HepG2 (cell line): ENCODE data around the gene TUBA1C. TPM values are rescaled to one million over a fixed set of nuclear protein-coding genes. Genes with fewer than 3 reads are reported as not detected.

ENCODE experiments used
- ATAC-seq: fragments of 200-7000 bp; cut with Tn5 transposase; 3 replicates; pipeline ENCODE4 v1.9.1; 2020; ENCODE audit warnings: mild to moderate bottlenecking, moderate library complexity
- BruUV-seq: library from RNA; stranded (reverse); fragments of 400-500 nt; replicated peaks from 2 replicates; lab custom pipeline; 2021; lab: Mats Ljungman, UMichigan
- CTCF ChIA-PET: fragments of 300-600 bp; formaldehyde crosslinking; extraction: SDS; loops from one replicate; lab custom pipeline; 2021; ENCODE audit warnings: low total read pairs, inconsistent platforms, low intra/inter-chr PET ratio; lab: Yijun Ruan, JAX
- POLR2A ChIA-PET: fragments of 350-600 bp; sonication (Branson Sonifier 250); formaldehyde crosslinking; loops from one replicate; lab custom pipeline; 2020; ENCODE audit warnings: antibody characterized with exemption, inconsistent platforms; lab: Yijun Ruan, JAX
- DNase-seq: peaks from one replicate; pipeline ENCODE4 v3.0.0-alpha.2; 2015; ENCODE audit warnings: low spot score
- FAIRE-seq: peaks from 3 replicates; lab custom pipeline; 2011; peaks lifted over from hg19 to GRCh38; lab: Jason Lieb, UNC
- H2AFZ ChIP-seq: one replicate; pipeline ENCODE4 v1.6.1; 2011; ENCODE audit warnings: low read length, inconsistent platforms
- H3K27ac ChIP-seq: fragments of 300-600 bp; 3 replicates; pipeline ENCODE4 v1.8.0; 2011; ENCODE audit warnings: mixed run types, mild to moderate bottlenecking, mixed read lengths, low read length, inconsistent platforms; ENCODE audit not compliant: insufficient read depth; ENCODE audit errors: extremely low read length
- H3K27me3 ChIP-seq, 2 experiments: fragments of 200-600 bp in 1 of 2; 2 replicates in 1 of 2; 3 replicates in 1 of 2; pipeline versions ENCODE4 v1.6.0 to v1.8.0; 2011; ENCODE audit warnings: low read length in 2 of 2, mild to moderate bottlenecking in 2 of 2, moderate library complexity in 2 of 2, inconsistent platforms in 1 of 2; ENCODE audit not compliant: insufficient read depth in 2 of 2, control insufficient read depth in 1 of 2
- H3K36me3 ChIP-seq, 2 experiments: fragments of 200-600 bp in 1 of 2; replicated peaks in 1 of 2; 2 replicates in 1 of 2; 3 replicates in 1 of 2; pipeline versions ENCODE4 v1.5.1 to v1.8.0; 2011; ENCODE audit warnings: low read length in 2 of 2, inconsistent platforms in 1 of 2; ENCODE audit not compliant: insufficient read depth in 2 of 2, control insufficient read depth in 1 of 2
- H3K4me1 ChIP-seq: 2 replicates; pipeline ENCODE4 v1.5.1; 2012; ENCODE audit warnings: low read length, inconsistent platforms; ENCODE audit not compliant: insufficient read depth
- H3K4me2 ChIP-seq: 2 replicates; pipeline ENCODE4 v1.6.0; 2011; ENCODE audit warnings: low read depth, low read length, inconsistent platforms
- H3K4me3 ChIP-seq, 3 experiments: fragments of 200-600 bp in 1 of 3; sonication (generic), shearing (Covaris generic) in 1 of 3; replicated peaks in 1 of 3; 2 replicates each; pipeline ENCODE4 v1.5.1; 2011 to 2016; ENCODE audit warnings: low read length in 3 of 3, inconsistent platforms in 2 of 3, low read depth in 2 of 3, mild to moderate bottlenecking in 2 of 3, control low read depth in 1 of 3, mixed read lengths in 1 of 3; ENCODE audit not compliant: insufficient read depth in 1 of 3
- H3K79me2 ChIP-seq: one replicate; pipeline ENCODE4 v1.6.1; 2011; ENCODE audit warnings: low read length, inconsistent platforms; ENCODE audit not compliant: insufficient read depth
- H3K9ac ChIP-seq: 2 replicates; pipeline ENCODE4 v1.6.0; 2011; ENCODE audit warnings: mild to moderate bottlenecking, low read depth, low read length, inconsistent platforms; ENCODE audit not compliant: insufficient read depth
- H3K9me3 ChIP-seq: 2 replicates; pipeline ENCODE4 v1.5.1; 2012; ENCODE audit warnings: mild to moderate bottlenecking, low read length
- H4K20me1 ChIP-seq: 2 replicates; pipeline ENCODE4 v1.6.0; 2011; ENCODE audit warnings: inconsistent platforms, mild to moderate bottlenecking, low read length, moderate library complexity; ENCODE audit not compliant: insufficient read depth
- ATF1 ChIP-seq: IDR thresholded peaks from 2 replicates; pipeline ENCODE4 v1.6.1; 2016; ENCODE audit warnings: mild to moderate bottlenecking, control low read depth
- CSRNP2 ChIP-seq: sonication (generic); formaldehyde crosslinking; conservative IDR thresholded peaks from 2 replicates; pipeline ENCODE4 v1.8.0; 2022; ENCODE audit warnings: low read depth, missing genetic modification reagents
- HNRNPL ChIP-seq: fragments of 200-400 bp; formaldehyde crosslinking; IDR thresholded peaks from 2 replicates; pipeline ENCODE4 v1.6.1; 2017; ENCODE audit warnings: mild to moderate bottlenecking, low read depth, low read length
- KDM2A ChIP-seq: sonication (generic); formaldehyde crosslinking; IDR thresholded peaks from 2 replicates; pipeline ENCODE4 v1.4.0; 2020; ENCODE audit warnings: low read depth, missing genetic modification reagents, borderline replicate concordance
- MYC ChIP-seq: sonication (generic); formaldehyde crosslinking; IDR thresholded peaks from 2 replicates; pipeline ENCODE4 v1.9.0; 2021; ENCODE audit warnings: missing genetic modification reagents, borderline replicate concordance
- MZF1 ChIP-seq: sonication (generic); formaldehyde crosslinking; IDR thresholded peaks from 2 replicates; pipeline ENCODE4 v1.8.1; 2023; ENCODE audit warnings: mild to moderate bottlenecking, missing genetic modification reagents, borderline replicate concordance
- RAD21 ChIP-seq: fragments of 450-650 bp; formaldehyde crosslinking; IDR thresholded peaks from 2 replicates; pipeline ENCODE4 v1.5.0; 2020; ENCODE audit warnings: mild to moderate bottlenecking
- RBM39 ChIP-seq: fragments of 200-400 bp; formaldehyde crosslinking; IDR thresholded peaks from one replicate; pipeline ENCODE4 v1.6.1; 2018; ENCODE audit warnings: antibody characterized with exemption, mild to moderate bottlenecking, low read depth, low read length; ENCODE audit not compliant: poor library complexity, severe bottlenecking
- SMAD9 ChIP-seq: sonication (generic); formaldehyde crosslinking; IDR thresholded peaks from 2 replicates; pipeline ENCODE4 v1.5.1; 2020; ENCODE audit warnings: mild to moderate bottlenecking, missing genetic modification reagents
- ZFY ChIP-seq: sonication (generic); formaldehyde crosslinking; IDR thresholded peaks from 2 replicates; pipeline ENCODE4 v1.4.0; 2020; ENCODE audit warnings: missing genetic modification reagents
- ZNF331 ChIP-seq: sonication (generic); formaldehyde crosslinking; IDR thresholded peaks from 2 replicates; pipeline ENCODE4 v1.4.0; 2020; ENCODE audit warnings: missing genetic modification reagents
- ZNF33B ChIP-seq: sonication (generic); formaldehyde crosslinking; IDR thresholded peaks from 2 replicates; pipeline ENCODE4 v1.5.1; 2020; ENCODE audit warnings: mild to moderate bottlenecking, missing genetic modification reagents
- ZNF879 ChIP-seq: sonication (generic); formaldehyde crosslinking; IDR thresholded peaks from 2 replicates; pipeline ENCODE4 v1.8.1; 2023; ENCODE audit warnings: missing genetic modification reagents
- WGBS: methylation state at CpG from one replicate; pipeline ENCODE4 v1.1.6; 2017; ENCODE audit warnings: low lambda C conversion rate; 5-methylcytosine and 5-hydroxymethylcytosine counted together
- in situ Hi-C: cut with HindIII; loops from 2 replicates; pipeline ENCODE4 v1.10.0; 2017; ENCODE audit warnings: low pct_unique_long_range_greater_than_20kb; ENCODE audit not compliant: extremely low pct_ligation_motif_present
- intact Hi-C: fragments of 100-400 bp; cut with micrococcal nuclease; formaldehyde crosslinking; loops from one replicate; pipeline ENCODE4 v1.10.0; 2022; ENCODE audit not compliant: unreplicated experiment
- polyA plus RNA-seq, 8 experiments: library from polyadenylated mRNA; depleted of rRNA in 3 of 8; stranded (reverse) in 7 of 8; unstranded in 1 of 8; fragments of >200 nt; fragmentation: Illumina TruSeq in 4 of 8; extraction: Trizol in 4 of 8; gene quantifications; 2 replicates each; pipeline versions ENCODE4 v1.2.1 to v1.2.3, GENCODE V29; 2011 to 2016; ENCODE audit warnings: low read depth in 4 of 8, missing spikeins in 1 of 8, mixed read lengths in 1 of 8; ENCODE audit not compliant: insufficient read depth in 1 of 8
- total RNA-seq, 5 experiments: library from RNA; depleted of rRNA; stranded (reverse); fragments of >200 nt; fragmentation: Illumina TruSeq; extraction: Trizol; gene quantifications; 2 replicates each; pipeline ENCODE4 v1.2.3, GENCODE V29; 2016; ENCODE audit warnings: low read depth in 1 of 5
- TF ChIP-seq, protein P1 (sequence below): sonication (generic); formaldehyde crosslinking; IDR thresholded peaks from 2 replicates; pipeline ENCODE4 v1.5.0; 2020; ENCODE audit warnings: mild to moderate bottlenecking, missing genetic modification reagents, borderline replicate concordance

The TUBA1C gene
- total and polyA plus RNA-seq, 2 of the 13 experiments (the other 11 are each of a cell fraction or from before 2014, with no cell fraction given), result 693 to 1,075 TPM

DNA sequence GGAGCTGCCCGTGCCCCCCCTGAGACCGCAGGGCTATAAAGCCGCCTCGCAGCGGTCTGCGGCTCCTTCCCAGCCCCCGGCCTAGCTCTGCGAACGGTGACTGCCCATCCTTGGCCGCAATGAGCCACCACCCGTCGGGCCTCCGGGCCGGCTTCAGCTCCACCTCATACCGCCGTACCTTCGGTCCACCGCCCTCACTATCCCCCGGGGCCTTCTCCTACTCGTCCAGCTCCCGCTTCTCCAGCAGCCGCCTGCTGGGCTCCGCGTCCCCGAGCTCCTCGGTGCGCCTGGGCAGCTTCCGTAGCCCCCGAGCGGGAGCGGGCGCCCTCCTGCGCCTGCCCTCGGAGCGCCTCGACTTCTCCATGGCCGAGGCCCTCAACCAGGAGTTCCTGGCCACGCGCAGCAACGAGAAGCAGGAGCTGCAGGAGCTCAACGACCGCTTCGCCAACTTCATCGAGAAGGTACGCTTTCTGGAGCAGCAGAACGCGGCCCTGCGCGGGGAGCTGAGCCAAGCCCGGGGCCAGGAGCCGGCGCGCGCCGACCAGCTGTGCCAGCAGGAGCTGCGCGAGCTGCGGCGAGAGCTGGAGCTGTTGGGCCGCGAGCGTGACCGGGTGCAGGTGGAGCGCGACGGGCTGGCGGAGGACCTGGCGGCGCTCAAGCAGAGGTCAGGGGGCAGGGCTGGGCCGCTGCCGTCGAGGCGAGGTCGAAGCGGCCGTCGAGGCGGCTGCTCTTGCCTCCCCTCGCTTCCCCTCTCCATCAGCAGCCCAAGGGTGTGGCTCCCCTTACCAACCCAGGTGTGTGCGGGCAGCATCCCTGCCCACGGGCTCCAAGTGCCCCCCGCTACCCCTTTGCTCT, 30.4 kb downstream of the TUBA1C start, which contains the start of gene PRPH (continued):
- 0 out of 2 replicates have a peak, but pooled peaks have one; percentile 41 for TF ChIP-seq CSRNP2 (CRISPR knock-in tag)
- peak; percentile 48; the same call in 1 of the 2 replicates for TF ChIP-seq KDM2A (CRISPR knock-in tag)

DNA sequence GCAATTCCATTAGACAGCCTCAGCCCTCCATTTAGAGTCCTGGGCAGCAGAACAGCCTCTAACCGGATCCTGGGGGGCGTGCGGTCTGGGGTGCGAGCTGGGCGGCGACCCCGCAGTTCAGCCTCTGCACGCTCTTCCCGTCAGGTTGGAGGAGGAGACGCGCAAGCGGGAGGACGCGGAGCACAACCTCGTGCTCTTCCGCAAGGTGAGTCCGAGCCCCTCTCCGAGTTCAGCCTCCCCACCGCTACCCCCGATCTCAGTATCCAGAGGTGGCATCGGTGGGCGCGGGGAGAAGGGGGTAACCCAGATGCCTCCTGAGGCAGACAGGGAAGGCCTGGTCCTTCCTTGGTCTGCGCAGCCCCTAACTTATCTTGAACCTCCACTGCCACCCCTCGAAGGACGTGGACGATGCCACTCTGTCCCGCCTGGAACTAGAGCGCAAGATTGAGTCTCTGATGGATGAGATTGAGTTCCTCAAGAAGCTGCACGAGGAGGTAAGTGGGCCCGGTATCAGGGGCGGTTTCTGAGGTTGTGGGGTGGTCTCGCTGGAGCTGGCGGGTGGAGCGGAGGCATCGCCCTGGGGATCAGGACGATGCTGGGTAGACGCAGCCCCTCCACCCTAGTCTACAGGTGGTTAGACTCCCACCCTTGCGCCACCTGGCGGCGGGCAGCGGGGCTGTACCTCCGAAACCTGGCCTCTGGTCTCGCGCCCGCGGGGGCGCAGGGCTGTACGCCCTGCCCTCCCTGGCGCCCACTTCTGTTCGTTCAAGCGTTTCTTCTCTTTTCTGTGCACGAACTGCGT, 31.4 kb downstream of the TUBA1C start:
- FAIRE-seq (no peak), ATAC-seq (peak; percentile 84), DNase-seq (peak; percentile 27)
- POLR2A ChIA-PET, result interaction anchor here (1.2 kb wide), 2 partner anchors 30 kb away, joined by 4 to 11 read pairs; no protein-coding TSS in a partner anchor
- Histone ChIP-seq H3K4me1 (peaks cover 10% of the 10 kb centered on the region), H3K36me3 (no peaks in the 10 kb centered on the region), H3K4me2 (peak overlapping the region; percentile 80), H3K9ac (no peak overlapping the region), H3K4me3 (peak overlapping the region; percentile 37 to 71 (median 37); a peak in 5 of 6 replicates), H3K79me2 (no peaks in the 10 kb centered on the region), H2AFZ (no peak overlapping the region), H3K27ac (no peak overlapping the region), H4K20me1 (no peaks in the 10 kb centered on the region), H3K9me3 (no peaks in the 10 kb centered on the region), H3K27me3 (peaks cover 16 to 66% of the 10 kb centered on the region in 2 experiments)
- intact Hi-C loops (no loop called here), in situ Hi-C loops (no loop called here)
- WGBS, result 37% methylated on average over 34 of the region's 54 CpGs
- BruUV-seq, result no TSS peak
- CTCF ChIA-PET, result interaction anchor here (1.0 to 1.2 kb wide), 3 partner anchors 8 to 218 kb away, joined by 3 to 4 read pairs (median 4); no protein-coding TSS in a partner anchor
- TF ChIP-seq ZFY (CRISPR knock-in tag) (peak; percentile 19; the same call in 1 of the 2 replicates), MZF1 (no peak), ATF1 (CRISPR knock-in tag) (no peak), HNRNPL (0 out of 2 replicates have a peak, but pooled peaks have one; percentile 24), SMAD9 (CRISPR knock-in tag) (0 out of 2 replicates have a peak, but pooled peaks have one; percentile 39), RAD21 (peak; percentile 40; the same call in 1 of the 2 replicates), MYC (CRISPR knock-in tag) (peak; percentile 9; the same call in 1 of the 2 replicates), ZNF879 (CRISPR knock-in tag) (no peak), ZNF33B (0 out of 2 replicates have a peak, but pooled peaks have one; percentile 38), RBM39 (peak; percentile 14), ZNF331 (no peak)
- TF ChIP-seq, protein P1, sequence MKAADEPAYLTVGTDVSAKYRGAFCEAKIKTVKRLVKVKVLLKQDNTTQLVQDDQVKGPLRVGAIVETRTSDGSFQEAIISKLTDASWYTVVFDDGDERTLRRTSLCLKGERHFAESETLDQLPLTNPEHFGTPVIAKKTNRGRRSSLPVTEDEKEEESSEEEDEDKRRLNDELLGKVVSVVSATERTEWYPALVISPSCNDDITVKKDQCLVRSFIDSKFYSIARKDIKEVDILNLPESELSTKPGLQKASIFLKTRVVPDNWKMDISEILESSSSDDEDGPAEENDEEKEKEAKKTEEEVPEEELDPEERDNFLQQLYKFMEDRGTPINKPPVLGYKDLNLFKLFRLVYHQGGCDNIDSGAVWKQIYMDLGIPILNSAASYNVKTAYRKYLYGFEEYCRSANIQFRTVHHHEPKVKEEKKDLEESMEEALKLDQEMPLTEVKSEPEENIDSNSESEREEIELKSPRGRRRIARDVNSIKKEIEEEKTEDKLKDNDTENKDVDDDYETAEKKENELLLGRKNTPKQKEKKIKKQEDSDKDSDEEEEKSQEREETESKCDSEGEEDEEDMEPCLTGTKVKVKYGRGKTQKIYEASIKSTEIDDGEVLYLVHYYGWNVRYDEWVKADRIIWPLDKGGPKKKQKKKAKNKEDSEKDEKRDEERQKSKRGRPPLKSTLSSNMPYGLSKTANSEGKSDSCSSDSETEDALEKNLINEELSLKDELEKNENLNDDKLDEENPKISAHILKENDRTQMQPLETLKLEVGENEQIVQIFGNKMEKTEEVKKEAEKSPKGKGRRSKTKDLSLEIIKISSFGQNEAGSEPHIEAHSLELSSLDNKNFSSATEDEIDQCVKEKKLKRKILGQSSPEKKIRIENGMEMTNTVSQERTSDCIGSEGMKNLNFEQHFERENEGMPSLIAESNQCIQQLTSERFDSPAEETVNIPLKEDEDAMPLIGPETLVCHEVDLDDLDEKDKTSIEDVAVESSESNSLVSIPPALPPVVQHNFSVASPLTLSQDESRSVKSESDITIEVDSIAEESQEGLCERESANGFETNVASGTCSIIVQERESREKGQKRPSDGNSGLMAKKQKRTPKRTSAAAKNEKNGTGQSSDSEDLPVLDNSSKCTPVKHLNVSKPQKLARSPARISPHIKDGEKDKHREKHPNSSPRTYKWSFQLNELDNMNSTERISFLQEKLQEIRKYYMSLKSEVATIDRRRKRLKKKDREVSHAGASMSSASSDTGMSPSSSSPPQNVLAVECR, result 0 out of 2 replicates have a peak, but pooled peaks have one; percentile 15
